ENCODE data around the gene PIWIL4. TPM values are rescaled to one million over a fixed set of nuclear protein-coding genes. Genes with fewer than 3 reads are reported as not detected.
A peak's percentile ranks its signal among the peaks of the same experiment; 100 is the strongest.

The PIWIL4 gene
- total and polyA plus RNA-seq, 9 of the 15 experiments (the other 6 are each of a cell fraction or from before 2014, with no cell fraction given), result 6.3 to 17.0 (median 10.8) TPM

GRCh38 chr11:94602430-94603372 lies 35.5 kb downstream of the PIWIL4 start:
- H3K4me2 ChIP-seq (ENCODE audit: insufficient read depth, low read length), result no peak overlapping the region
- CTCF ChIA-PET (ENCODE audit: low intra/inter-chr PET ratio), result interaction anchor here (0.6 to 1.9 kb wide), 2 partner anchors 83 to 394 kb away, joined by 4 to 8 read pairs; no protein-coding TSS in a partner anchor
- BruUV-seq (replicated peaks), result no TSS peak
- TF ChIP-seq RAD21 (CRISPR knock-in tag; conservative IDR thresholded peaks at IDR 0.05 in 1 of 2, IDR thresholded peaks at IDR 0.05 in 1 of 2) (peak; percentile 38 to 53), DACH1 (IDR thresholded peaks at IDR 0.05; ENCODE audit: partially characterized antibody) (no peak), HBP1 (CRISPR knock-in tag; IDR thresholded peaks at IDR 0.05) (no peak), CTCF (IDR thresholded peaks at IDR 0.05 in 2 of 3, conservative IDR thresholded peaks at IDR 0.05 in 1 of 3; ENCODE audit: insufficient read depth in 2 of 3, low read depth in 1 of 3, low read length in 3 of 3) (peak; percentile 23 to 59 (median 34); a peak in 3 of 6 replicates), MEF2A (IDR thresholded peaks at IDR 0.05; ENCODE audit: control insufficient read depth, low read depth, low read length) (no peak), SMC3 (conservative IDR thresholded peaks at IDR 0.05; ENCODE audit: insufficient read depth, low read depth, low read length) (0 out of 2 replicates have a peak, but pooled peaks have one; percentile 17), CEBPB (tag; IDR thresholded peaks at IDR 0.05) (no peak), FOSL1 (tag; conservative IDR thresholded peaks at IDR 0.05) (0 out of 2 replicates have a peak, but pooled peaks have one; percentile 20)

More at GRCh38 chr11:94602430-94603372, 35.5 kb downstream of the PIWIL4 start:
- WGBS (ENCODE audit: insufficient coverage, low coverage, missing lambda C conversion rate), result 27% methylated on average over 8 of the region's 8 CpGs
- no peak overlapping the region for H2AFZ ChIP-seq (ENCODE audit: low read depth, low read length)
- in situ Hi-C loops (cut with MboI), result loop anchor here (5.0 kb wide), 1 partner anchor 80 kb away; no protein-coding TSS in a partner anchor
- DNase-seq (ENCODE audit: extremely low read depth in 1 of 4, low spot score in 3 of 4), result peak; percentile 20 to 51 (median 26)
- peak; percentile 86 for ATAC-seq
- H3K4me1 ChIP-seq (replicated peaks in 1 of 2; ENCODE audit: control insufficient read depth in 2 of 2, insufficient read depth in 2 of 2, low read length in 2 of 2), result no peaks in the 10 kb centered on the region
- H3K79me2 ChIP-seq (ENCODE audit: control insufficient read depth, insufficient read depth, low read length), result no peaks in the 10 kb centered on the region
- no peaks in the 10 kb centered on the region for H3K9me3 ChIP-seq (replicated peaks; ENCODE audit: control insufficient read depth, insufficient read depth, low read depth, low read length)
- H4K20me1 ChIP-seq (replicated peaks; ENCODE audit: control insufficient read depth, insufficient read depth, low read length), result no peaks in the 10 kb centered on the region
- POLR2A ChIA-PET, result interaction anchor here (0.8 kb wide), 2 partner anchors 13 to 16 kb away, joined by 3 read pairs; no protein-coding TSS in a partner anchor
- H3K9ac ChIP-seq (ENCODE audit: insufficient read depth in 1 of 2, low read depth in 2 of 2, low read length in 2 of 2), result no peak overlapping the region
- H3K27ac ChIP-seq (ENCODE audit: extremely low read depth, low read depth, low read length), result no peak overlapping the region
- 0 out of 5 replicates have a peak, but pooled peaks cover 0 to 3% of the 10 kb centered on the region in 2 experiments for H3K27me3 ChIP-seq (ENCODE audit: control insufficient read depth in 2 of 2, insufficient read depth in 2 of 2, low read length in 2 of 2)
- intact Hi-C loops (cut with micrococcal nuclease), result no loop called here
- FAIRE-seq, result peak; percentile 11
- no peaks in the 10 kb centered on the region for H3K9me1 ChIP-seq (ENCODE audit: control insufficient read depth, insufficient read depth, low read length)
- H3K36me3 ChIP-seq (ENCODE audit: control insufficient read depth, insufficient read depth, low read length), result peaks cover 5% of the 10 kb centered on the region; the same call in 1 of the 3 replicates
- no peak overlapping the region for H3K4me3 ChIP-seq
